Ascending aorta (tissue), 2 donors: ENCODE results near the gene SOD3. TPM values are rescaled to one million over a fixed set of nuclear protein-coding genes. Genes with fewer than 3 reads are reported as not detected.
A peak's percentile ranks its signal among the peaks of the same experiment; 100 is the strongest.

Source experiments
- DNase-seq, 2 donors: peaks; one replicate each; pipeline ENCODE4 v3.0.0-alpha.2; 2019; ENCODE audit warnings: low spot score in 2 of 2
- H3K27ac ChIP-seq, 2 donors: fragments of 200-600 bp; sonication (generic); one replicate each; pipeline ENCODE4 v1.5.1; 2016 to 2017; ENCODE audit warnings: mild to moderate bottlenecking in 1 of 2
- H3K27me3 ChIP-seq: fragments of 200-600 bp; sonication (generic); one replicate; pipeline ENCODE4 v1.5.1; 2017
- H3K36me3 ChIP-seq, 2 donors: fragments of 200-600 bp; sonication (generic); one replicate each; pipeline ENCODE4 v1.5.1; 2016
- H3K4me1 ChIP-seq, 2 donors: fragments of 200-600 bp; sonication (generic); one replicate each; pipeline ENCODE4 v1.5.1; 2016 to 2017; ENCODE audit warnings: mild to moderate bottlenecking in 1 of 2
- H3K4me3 ChIP-seq, 2 donors: fragments of 200-600 bp; sonication (generic); one replicate each; pipeline ENCODE4 v1.5.1; 2016 to 2017; ENCODE audit warnings: mild to moderate bottlenecking in 1 of 2
- H3K9me3 ChIP-seq, 2 donors: fragments of 200-600 bp; sonication (generic); one replicate each; pipeline ENCODE4 v1.5.1; 2016
- intact Hi-C: fragments of 100-400 bp; cut with DNase I; formaldehyde crosslinking; loops from one replicate; pipeline ENCODE4 v1.15.1; 2023
- total RNA-seq: library from RNA; depleted of rRNA; stranded (reverse); fragments of >200 nt; gene quantifications from one replicate; pipeline ENCODE4 v1.1.0, GENCODE V29; 2016
- TF ChIP-seq, protein P1 (sequence below), 3 experiments: fragments of 200-600 bp in 2 of 3; fragments of 450-650 bp in 1 of 3; sonication (generic) in 2 of 3; IDR thresholded peaks; one replicate each; pipeline ENCODE4 v1.5.1; 2016 to 2019; ENCODE audit warnings: antibody characterized with exemption in 3 of 3, mild to moderate bottlenecking in 1 of 3, moderate library complexity in 1 of 3

SOD3 gene
- total RNA-seq, 1 donor from 2014 or later, result 893 TPM

DNA sequence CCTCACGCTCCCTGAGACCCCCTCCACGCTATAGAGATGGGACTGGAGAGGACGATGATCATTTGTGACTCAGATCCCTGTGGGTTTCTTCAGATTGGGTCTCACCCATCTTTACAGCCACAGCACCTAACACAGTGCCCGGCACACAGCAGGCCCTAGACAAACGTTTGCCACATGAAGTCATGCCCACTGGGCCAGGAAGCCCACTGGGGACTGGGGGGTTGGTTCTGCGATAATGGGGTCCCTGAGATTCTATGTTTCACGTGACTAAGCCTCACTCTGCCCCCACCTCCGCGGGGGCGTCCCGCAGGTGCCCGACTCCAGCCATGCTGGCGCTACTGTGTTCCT lies 3.8 kb downstream of the SOD3 start:
- H3K4me3 ChIP-seq, result no peak overlapping the region

DNA sequence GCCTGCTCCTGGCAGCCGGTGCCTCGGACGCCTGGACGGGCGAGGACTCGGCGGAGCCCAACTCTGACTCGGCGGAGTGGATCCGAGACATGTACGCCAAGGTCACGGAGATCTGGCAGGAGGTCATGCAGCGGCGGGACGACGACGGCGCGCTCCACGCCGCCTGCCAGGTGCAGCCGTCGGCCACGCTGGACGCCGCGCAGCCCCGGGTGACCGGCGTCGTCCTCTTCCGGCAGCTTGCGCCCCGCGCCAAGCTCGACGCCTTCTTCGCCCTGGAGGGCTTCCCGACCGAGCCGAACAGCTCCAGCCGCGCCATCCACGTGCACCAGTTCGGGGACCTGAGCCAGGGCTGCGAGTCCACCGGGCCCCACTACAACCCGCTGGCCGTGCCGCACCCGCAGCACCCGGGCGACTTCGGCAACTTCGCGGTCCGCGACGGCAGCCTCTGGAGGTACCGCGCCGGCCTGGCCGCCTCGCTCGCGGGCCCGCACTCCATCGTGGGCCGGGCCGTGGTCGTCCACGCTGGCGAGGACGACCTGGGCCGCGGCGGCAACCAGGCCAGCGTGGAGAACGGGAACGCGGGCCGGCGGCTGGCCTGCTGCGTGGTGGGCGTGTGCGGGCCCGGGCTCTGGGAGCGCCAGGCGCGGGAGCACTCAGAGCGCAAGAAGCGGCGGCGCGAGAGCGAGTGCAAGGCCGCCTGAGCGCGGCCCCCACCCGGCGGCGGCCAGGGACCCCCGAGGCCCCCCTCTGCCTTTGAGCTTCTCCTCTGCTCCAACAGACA lies 4.4 kb downstream of the SOD3 start:
- TF ChIP-seq, protein P1, sequence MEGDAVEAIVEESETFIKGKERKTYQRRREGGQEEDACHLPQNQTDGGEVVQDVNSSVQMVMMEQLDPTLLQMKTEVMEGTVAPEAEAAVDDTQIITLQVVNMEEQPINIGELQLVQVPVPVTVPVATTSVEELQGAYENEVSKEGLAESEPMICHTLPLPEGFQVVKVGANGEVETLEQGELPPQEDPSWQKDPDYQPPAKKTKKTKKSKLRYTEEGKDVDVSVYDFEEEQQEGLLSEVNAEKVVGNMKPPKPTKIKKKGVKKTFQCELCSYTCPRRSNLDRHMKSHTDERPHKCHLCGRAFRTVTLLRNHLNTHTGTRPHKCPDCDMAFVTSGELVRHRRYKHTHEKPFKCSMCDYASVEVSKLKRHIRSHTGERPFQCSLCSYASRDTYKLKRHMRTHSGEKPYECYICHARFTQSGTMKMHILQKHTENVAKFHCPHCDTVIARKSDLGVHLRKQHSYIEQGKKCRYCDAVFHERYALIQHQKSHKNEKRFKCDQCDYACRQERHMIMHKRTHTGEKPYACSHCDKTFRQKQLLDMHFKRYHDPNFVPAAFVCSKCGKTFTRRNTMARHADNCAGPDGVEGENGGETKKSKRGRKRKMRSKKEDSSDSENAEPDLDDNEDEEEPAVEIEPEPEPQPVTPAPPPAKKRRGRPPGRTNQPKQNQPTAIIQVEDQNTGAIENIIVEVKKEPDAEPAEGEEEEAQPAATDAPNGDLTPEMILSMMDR (IDR thresholded peaks at IDR 0.05), result no peak
- peaks cover 10 to 37% of the 10 kb centered on the region in 2 donors for H3K4me1 ChIP-seq
- no peaks in the 10 kb centered on the region for H3K9me3 ChIP-seq
- no peaks in the 10 kb centered on the region for H3K27me3 ChIP-seq
- DNase-seq, result no peak
- peak overlapping the region; percentile 62 to 64 for H3K27ac ChIP-seq
- peak overlapping the region; percentile 12 to 32 for H3K4me3 ChIP-seq
- no peaks in the 10 kb centered on the region for H3K36me3 ChIP-seq
- intact Hi-C loops, result loop anchor here (5.0 kb wide), 3 partner anchors 38 to 327 kb away; no protein-coding TSS in a partner anchor

More for the DNA sequence above, 3.8 kb downstream of the SOD3 start:
- intact Hi-C loops, result loop anchor here (5.0 kb wide), 3 partner anchors 38 to 327 kb away; no protein-coding TSS in a partner anchor
- TF ChIP-seq, protein P1 (IDR thresholded peaks at IDR 0.05), result no peak
- H3K9me3 ChIP-seq, result no peaks in the 10 kb centered on the region
- no peaks in the 10 kb centered on the region for H3K36me3 ChIP-seq
- peak overlapping the region in 1 of 2 donors; percentile 56 for H3K27ac ChIP-seq
- H3K27me3 ChIP-seq, result no peaks in the 10 kb centered on the region
- no peak for DNase-seq
- peaks cover 10 to 40% of the 10 kb centered on the region in 2 donors for H3K4me1 ChIP-seq

DNA sequence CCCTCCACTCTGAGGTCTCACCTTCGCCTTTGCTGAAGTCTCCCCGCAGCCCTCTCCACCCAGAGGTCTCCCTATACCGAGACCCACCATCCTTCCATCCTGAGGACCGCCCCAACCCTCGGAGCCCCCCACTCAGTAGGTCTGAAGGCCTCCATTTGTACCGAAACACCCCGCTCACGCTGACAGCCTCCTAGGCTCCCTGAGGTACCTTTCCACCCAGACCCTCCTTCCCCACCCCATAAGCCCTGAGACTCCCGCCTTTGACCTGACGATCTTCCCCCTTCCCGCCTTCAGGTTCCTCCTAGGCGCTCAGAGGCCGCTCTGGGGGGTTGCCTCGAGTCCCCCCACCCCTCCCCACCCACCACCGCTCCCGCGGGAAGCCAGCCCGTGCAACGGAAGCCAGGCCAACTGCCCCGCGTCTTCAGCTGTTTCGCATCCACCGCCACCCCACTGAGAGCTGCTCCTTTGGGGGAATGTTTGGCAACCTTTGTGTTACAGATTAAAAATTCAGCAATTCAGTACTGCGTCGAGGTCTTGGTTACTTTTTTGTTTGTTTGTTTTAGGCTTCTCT lies 5.0 kb downstream of the SOD3 start:
- Histone ChIP-seq H3K9me3 (no peaks in the 10 kb centered on the region), H3K27me3 (no peaks in the 10 kb centered on the region), H3K4me3 (peak overlapping the region; percentile 12 to 32), H3K4me1 (peaks cover 10 to 35% of the 10 kb centered on the region in 2 donors), H3K36me3 (no peaks in the 10 kb centered on the region), H3K27ac (peak overlapping the region; percentile 62 to 64)
- intact Hi-C loops, result no loop called here
- no peak for DNase-seq
- TF ChIP-seq, protein P1 (IDR thresholded peaks at IDR 0.05), result no peak

- peak overlapping the region; percentile 62 to 64 for H3K27ac ChIP-seq
- TF ChIP-seq, protein P1 (IDR thresholded peaks at IDR 0.05), result no peak
- no peaks in the 10 kb centered on the region for H3K27me3 ChIP-seq
- DNase-seq, result no peak
- H3K9me3 ChIP-seq, result no peaks in the 10 kb centered on the region
- intact Hi-C loops, result no loop called here
- peaks cover 10 to 35% of the 10 kb centered on the region in 2 donors for H3K4me1 ChIP-seq
- peak overlapping the region in 1 of 2 donors; percentile 32 for H3K4me3 ChIP-seq
- H3K36me3 ChIP-seq, result no peaks in the 10 kb centered on the region
Measured at GRCh38 chr4:24801136-24801855, 5.9 kb downstream of the SOD3 start.

GRCh38 chr4:24802648-24803047 lies 7.3 kb downstream of the SOD3 start:
- DNase-seq, result no peak
- Histone ChIP-seq H3K4me1 (peaks cover 10 to 27% of the 10 kb centered on the region in 2 donors), H3K27me3 (no peaks in the 10 kb centered on the region), H3K4me3 (no peak overlapping the region), H3K36me3 (no peaks in the 10 kb centered on the region), H3K27ac (peak overlapping the region in 1 of 2 donors; percentile 12), H3K9me3 (no peaks in the 10 kb centered on the region)
- TF ChIP-seq, protein P1 (IDR thresholded peaks at IDR 0.05), result no peak
- intact Hi-C loops, result no loop called here
